HG03196 (cell line): ENCODE measurements around the gene RNF14.

Experiments
- ATAC-seq: cut with Tn5 transposase; IDR thresholded peaks from one replicate; pipeline ENCODE4 v1.9.1; 2021; ENCODE audit not compliant: unreplicated experiment

RNF14 gene

GRCh38 chr5:141945511-141946051 is 23.3 kb upstream of the RNF14 start:
- ATAC-seq: no peak

GRCh38 chr5:141947316-141947715 is 21.6 kb upstream of the RNF14 start:
- no peak for ATAC-seq

GRCh38 chr5:141948812-141949211 is 20.1 kb upstream of the RNF14 start:
- ATAC-seq: no peak

GRCh38 chr5:141949511-141949910 is 19.4 kb upstream of the RNF14 start:
- no peak for ATAC-seq

- no peak for ATAC-seq
Measured at GRCh38 chr5:141950207-141951005, 18.5 kb upstream of the RNF14 start.

GRCh38 chr5:141951332-141951781 is 17.5 kb upstream of the RNF14 start:
- ATAC-seq: peak; percentile 51

GRCh38 chr5:141952020-141952419 is 16.9 kb upstream of the RNF14 start:
- ATAC-seq: no peak

GRCh38 chr5:141954194-141954593 is 14.7 kb upstream of the RNF14 start:
- no peak for ATAC-seq

- ATAC-seq: no peak
Measured at GRCh38 chr5:141957367-141957996, 11.4 kb upstream of the RNF14 start.

- no peak for ATAC-seq
Measured at GRCh38 chr5:141958113-141958512, 10.8 kb upstream of the RNF14 start, which contains the start of gene PCDH12. PCDH12 (minus strand) TSS chr5:141958202; CDS start chr5:141957851, 351 bp downstream.

- no peak for ATAC-seq
Measured at GRCh38 chr5:141958546-141959172, 10.2 kb upstream of the RNF14 start.

- ATAC-seq: no peak
Measured at GRCh38 chr5:141960018-141960417, 8.9 kb upstream of the RNF14 start.

GRCh38 chr5:141960449-141961323 is 8.2 kb upstream of the RNF14 start:
- ATAC-seq: peak; percentile 79

GRCh38 chr5:141961466-141961865 is 7.4 kb upstream of the RNF14 start:
- no peak for ATAC-seq

GRCh38 chr5:141963701-141964100 is 5.2 kb upstream of the RNF14 start:
- no peak for ATAC-seq

- ATAC-seq: no peak
Measured at GRCh38 chr5:141965071-141965470, 3.8 kb upstream of the RNF14 start.

GRCh38 chr5:141966275-141966962 is 2.5 kb upstream of the RNF14 start:
- ATAC-seq: no peak

GRCh38 chr5:141966963-141967333 is 2.0 kb upstream of the RNF14 start:
- ATAC-seq: no peak

GRCh38 chr5:141969783-141970771 is 1.2 kb downstream of the RNF14 start:
- peak; percentile 54 for ATAC-seq
